Dendritic cell treated with granulocyte-macrophage colony-stimulating factor and Interleukin-4, amounts not matched to agents 40 ng/mL and 50 ng/mL, for 4 days (primary cell): ENCODE results near the gene TNS4.
"Not testable (repeated sequence)": the region's sequence is repeated elsewhere in the genome, so short reads cannot be mapped to it uniquely, and the experiment has no call there.

ENCODE experiments used
- H3K27ac Mint-ChIP-seq: one replicate; pipeline ENCODE4 v1.8.0; 2022; ENCODE audit warnings: mild to moderate bottlenecking, mixed read lengths
- H3K27me3 Mint-ChIP-seq: one replicate; pipeline ENCODE4 v1.8.0; 2022; ENCODE audit warnings: mild to moderate bottlenecking, mixed read lengths
- H3K36me3 Mint-ChIP-seq: one replicate; pipeline ENCODE4 v1.8.0; 2022; ENCODE audit warnings: low read depth, mixed read lengths
- H3K4me1 Mint-ChIP-seq: one replicate; pipeline ENCODE4 v1.8.0; 2022; ENCODE audit warnings: low read depth, mixed read lengths
- H3K4me3 Mint-ChIP-seq: one replicate; pipeline ENCODE4 v1.8.0; 2022; ENCODE audit warnings: mild to moderate bottlenecking, moderate library complexity, mixed read lengths
- H3K9me3 Mint-ChIP-seq: one replicate; pipeline ENCODE4 v1.8.0; 2022; ENCODE audit warnings: mixed read lengths
- intact Hi-C: fragments of 100-400 bp; cut with micrococcal nuclease; formaldehyde crosslinking; loops from one replicate; pipeline ENCODE4 v1.15.0; 2022

TNS4 gene, protein sequence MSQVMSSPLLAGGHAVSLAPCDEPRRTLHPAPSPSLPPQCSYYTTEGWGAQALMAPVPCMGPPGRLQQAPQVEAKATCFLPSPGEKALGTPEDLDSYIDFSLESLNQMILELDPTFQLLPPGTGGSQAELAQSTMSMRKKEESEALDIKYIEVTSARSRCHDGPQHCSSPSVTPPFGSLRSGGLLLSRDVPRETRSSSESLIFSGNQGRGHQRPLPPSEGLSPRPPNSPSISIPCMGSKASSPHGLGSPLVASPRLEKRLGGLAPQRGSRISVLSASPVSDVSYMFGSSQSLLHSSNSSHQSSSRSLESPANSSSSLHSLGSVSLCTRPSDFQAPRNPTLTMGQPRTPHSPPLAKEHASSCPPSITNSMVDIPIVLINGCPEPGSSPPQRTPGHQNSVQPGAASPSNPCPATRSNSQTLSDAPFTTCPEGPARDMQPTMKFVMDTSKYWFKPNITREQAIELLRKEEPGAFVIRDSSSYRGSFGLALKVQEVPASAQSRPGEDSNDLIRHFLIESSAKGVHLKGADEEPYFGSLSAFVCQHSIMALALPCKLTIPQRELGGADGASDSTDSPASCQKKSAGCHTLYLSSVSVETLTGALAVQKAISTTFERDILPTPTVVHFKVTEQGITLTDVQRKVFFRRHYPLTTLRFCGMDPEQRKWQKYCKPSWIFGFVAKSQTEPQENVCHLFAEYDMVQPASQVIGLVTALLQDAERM

DNA sequence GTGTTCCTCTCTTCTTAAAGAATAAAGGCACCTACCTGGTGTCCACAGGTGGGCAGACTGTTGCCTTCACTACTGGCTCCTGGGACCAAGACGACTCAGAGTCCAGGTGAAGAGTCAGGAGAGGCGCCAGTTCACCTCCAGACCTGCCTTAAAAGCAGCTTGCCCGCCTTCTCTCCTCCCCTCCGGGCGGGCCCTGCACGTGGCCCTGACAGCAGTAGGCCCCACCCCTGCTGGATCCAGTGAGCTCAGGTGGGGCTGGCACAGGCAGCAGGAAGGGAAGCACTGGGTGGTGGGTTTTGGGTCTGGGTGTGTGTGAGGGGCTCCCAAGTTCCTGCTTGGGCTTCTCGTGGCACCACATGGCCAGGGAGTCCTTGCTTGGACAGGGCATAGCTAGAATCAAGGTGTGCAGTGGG lies at the start of gene TNS4:
Gene TNS4, minus strand, starts transcription at position 125 of the 413 bp plus-strand sequence. CDS start 5,198 bp downstream, outside the sequence.
- Mint-ChIP-seq H3K36me3 (no peaks in the 10 kb centered on the region), H3K4me3 (no peak within 1 kb of the TSS), H3K4me1 (peaks cover 6% of the 10 kb centered on the region), H3K9me3 (no peaks in the 10 kb centered on the region), H3K27ac (no peak within 1 kb of the TSS), H3K27me3 (peaks cover 59% of the 10 kb centered on the region)
- intact Hi-C loops, result no loop called here

DNA sequence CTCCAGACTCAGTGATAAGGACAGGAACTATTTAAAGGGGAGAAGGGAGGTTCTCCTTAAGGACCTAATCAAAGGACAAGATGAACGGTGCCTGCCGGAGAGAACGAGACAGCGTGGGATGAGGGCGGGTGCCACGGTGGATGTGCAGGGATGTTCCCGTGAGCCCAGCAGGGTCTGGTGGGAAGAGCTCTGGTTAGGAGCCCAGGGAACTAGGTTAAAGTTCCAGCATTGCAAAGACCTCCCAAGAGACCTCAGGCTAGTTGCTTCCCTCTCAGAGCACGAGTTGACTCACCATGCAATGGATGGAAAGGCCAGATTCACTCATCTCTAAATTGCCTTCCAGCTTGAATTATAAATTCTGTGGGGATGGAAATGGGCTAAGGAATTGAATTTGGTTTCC lies 49.2 kb upstream of the TNS4 start:
- intact Hi-C loops, result no loop called here
- Mint-ChIP-seq H3K4me3 (no peak overlapping the region), H3K36me3 (no peaks in the 10 kb centered on the region), H3K27ac (no peak overlapping the region), H3K27me3 (peaks cover 3% of the 10 kb centered on the region), H3K4me1 (peaks cover 15% of the 10 kb centered on the region), H3K9me3 (no peaks in the 10 kb centered on the region)

DNA sequence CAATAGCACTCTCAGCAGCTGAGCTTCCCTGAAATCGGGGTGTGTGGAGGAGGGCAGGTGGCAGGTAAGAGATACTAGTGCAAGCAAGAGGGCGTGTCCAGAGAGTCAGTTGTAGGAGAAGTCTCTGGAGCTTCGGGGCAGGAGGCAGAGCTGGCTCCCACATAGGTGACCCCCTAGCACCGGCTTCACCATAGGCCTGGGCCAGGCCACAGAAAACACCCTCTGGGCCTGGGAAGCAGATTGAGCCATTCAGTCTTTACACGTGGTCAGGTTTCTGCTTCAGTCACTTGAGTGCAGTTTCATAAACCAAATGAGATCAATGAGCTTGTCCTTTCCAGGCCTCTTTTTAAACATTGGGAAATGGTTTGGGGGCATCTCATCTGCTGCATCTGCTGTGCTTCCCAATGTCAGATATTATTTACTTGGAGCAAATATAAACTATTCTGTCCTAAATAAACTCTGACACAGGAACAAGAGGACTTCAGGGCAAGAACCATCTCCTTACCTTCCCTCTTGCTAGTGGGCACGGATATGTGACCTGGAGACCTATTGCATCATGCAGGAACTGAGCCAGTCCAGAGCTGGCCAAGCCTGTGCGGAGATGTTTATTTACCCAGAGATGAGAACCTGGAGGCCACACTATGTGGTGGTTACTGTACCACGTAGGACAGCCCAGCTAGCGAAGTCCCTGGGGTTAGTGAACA lies 47.7 kb upstream of the TNS4 start:
- intact Hi-C loops, result no loop called here
- Mint-ChIP-seq H3K36me3 (no peaks in the 10 kb centered on the region), H3K9me3 (no peaks in the 10 kb centered on the region), H3K4me1 (peaks cover 10% of the 10 kb centered on the region), H3K27me3 (no peaks in the 10 kb centered on the region), H3K4me3 (no peak overlapping the region), H3K27ac (no peak overlapping the region)

DNA sequence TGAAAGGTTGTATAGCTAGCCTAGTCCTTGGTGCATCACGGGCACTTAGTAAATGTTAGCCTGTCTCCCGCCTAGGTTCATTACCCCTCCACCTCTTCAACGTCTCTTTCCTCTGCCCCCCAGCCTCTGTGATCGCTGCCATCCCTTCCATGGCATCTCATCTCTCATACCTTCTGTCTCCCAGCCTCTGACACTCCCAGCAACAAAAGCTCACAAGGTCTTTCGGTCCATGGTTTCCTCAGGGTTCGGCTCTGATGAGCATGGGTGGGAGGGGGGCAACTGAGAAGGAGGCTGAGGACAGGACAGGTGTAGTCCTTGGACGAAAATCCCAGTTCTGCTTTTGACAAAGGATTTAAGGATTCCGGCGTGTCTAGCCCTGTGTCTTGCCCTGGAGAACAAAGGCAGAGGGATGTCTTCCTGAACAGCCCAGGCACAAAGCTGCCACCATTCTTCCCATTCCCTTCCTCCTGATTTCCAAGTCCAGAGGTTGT lies 47.1 kb upstream of the TNS4 start:
- intact Hi-C loops, result no loop called here
- Mint-ChIP-seq H3K27me3 (no peaks in the 10 kb centered on the region), H3K9me3 (no peaks in the 10 kb centered on the region), H3K4me1 (peaks cover 4% of the 10 kb centered on the region), H3K4me3 (no peak overlapping the region), H3K27ac (no peak overlapping the region), H3K36me3 (no peaks in the 10 kb centered on the region)

DNA sequence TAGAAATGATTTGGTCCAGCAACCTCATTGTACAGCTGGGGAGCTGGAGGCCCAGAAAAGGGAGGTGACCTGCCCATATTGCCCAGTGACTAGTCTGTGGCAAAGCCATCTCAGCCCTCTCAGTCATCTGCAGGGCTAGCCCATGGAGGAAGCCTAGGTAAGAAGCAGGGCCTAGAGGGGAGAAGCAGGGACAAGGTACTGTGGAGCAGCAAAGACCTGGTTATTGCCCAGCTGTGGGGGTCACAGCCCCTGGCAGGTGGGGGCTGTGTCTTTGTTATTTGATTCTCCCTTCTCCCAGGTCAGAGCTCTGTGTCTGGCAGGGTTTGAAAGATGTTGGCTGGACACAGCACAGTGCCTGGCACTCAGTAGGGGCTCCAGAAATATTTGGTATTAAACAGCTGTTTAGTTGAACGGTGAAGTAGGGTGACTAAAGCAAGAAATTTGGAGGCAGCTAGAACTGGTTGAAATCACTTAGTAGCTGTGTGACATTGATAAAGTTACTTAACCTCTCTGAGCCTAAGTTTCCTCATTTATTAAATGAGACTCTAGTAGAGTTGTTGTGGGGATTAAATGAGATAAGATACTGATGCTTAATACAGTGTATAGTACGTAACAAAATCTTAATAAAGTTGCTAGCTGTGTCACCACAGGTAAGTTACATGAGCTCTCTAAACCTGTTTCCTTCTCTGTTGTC lies 46.5 kb upstream of the TNS4 start:
- intact Hi-C loops, result no loop called here
- H3K4me1 Mint-ChIP-seq, result no peaks in the 10 kb centered on the region
- H3K27ac Mint-ChIP-seq, result no peak overlapping the region
- no peaks in the 10 kb centered on the region for H3K9me3 Mint-ChIP-seq
- H3K4me3 Mint-ChIP-seq, result no peak overlapping the region
- H3K36me3 Mint-ChIP-seq, result no peaks in the 10 kb centered on the region
- no peaks in the 10 kb centered on the region for H3K27me3 Mint-ChIP-seq

DNA sequence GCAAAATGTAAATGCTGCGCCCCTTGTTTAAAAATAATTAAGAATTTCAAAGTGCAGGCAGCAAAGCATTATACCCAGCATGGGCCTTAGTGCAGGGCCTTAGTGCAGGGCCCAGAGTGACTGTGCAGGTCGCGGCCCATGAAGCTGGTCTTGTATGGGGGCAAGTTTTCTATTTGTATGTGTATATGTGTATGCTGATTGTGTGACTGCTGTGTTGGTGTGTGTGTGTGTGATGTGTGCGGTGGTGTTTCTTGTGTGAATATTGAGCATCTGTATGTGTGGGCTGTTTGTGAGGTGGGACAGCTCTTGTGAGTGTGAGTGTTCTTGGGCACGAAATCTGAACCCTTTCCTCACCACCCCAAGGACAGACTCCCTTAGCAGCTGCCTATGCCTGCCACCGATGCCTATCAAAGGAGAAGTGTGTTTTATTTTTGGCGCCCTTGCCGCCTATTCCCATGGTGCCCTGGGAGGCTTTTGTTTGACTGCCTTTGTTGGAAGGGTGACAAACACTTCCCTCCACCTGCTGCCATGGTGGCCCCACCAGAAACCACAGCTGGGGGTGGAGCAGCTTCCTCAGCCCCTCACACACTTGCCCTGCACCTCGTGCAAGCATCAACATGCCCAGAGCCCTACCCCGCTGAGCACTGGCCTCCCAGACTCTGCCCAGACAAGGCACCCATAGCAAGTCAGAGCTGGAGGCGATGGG lies 45.8 kb upstream of the TNS4 start:
- Mint-ChIP-seq H3K27ac (no peak overlapping the region), H3K4me1 (peaks cover 5% of the 10 kb centered on the region), H3K36me3 (no peaks in the 10 kb centered on the region), H3K4me3 (no peak overlapping the region), H3K27me3 (peaks cover under 1% of the 10 kb centered on the region), H3K9me3 (no peaks in the 10 kb centered on the region)
- intact Hi-C loops, result no loop called here

DNA sequence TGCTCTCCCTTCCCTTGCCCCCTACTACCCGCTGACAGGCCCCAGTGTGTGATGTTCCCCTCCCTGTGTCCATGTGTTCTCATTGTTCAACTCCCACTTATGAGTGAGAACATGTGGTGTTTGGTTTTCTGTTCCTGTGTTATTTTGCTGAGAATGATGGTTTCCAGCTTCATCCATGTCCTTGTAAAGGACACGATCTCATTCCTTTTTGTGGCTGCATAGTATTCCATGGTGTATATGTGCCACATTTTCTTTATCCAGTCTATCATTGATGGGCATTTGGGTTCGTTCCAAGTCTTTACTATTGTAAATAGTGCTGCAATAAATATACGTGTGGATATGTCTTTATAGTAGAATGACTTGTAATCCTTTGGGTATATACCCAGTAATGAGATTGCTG lies 45.1 kb upstream of the TNS4 start:
- H3K36me3 Mint-ChIP-seq, H3K9me3 Mint-ChIP-seq, H3K27ac Mint-ChIP-seq, H3K27me3 Mint-ChIP-seq, intact Hi-C loops, H3K4me1 Mint-ChIP-seq, H3K4me3 Mint-ChIP-seq: not testable (repeated sequence)

DNA sequence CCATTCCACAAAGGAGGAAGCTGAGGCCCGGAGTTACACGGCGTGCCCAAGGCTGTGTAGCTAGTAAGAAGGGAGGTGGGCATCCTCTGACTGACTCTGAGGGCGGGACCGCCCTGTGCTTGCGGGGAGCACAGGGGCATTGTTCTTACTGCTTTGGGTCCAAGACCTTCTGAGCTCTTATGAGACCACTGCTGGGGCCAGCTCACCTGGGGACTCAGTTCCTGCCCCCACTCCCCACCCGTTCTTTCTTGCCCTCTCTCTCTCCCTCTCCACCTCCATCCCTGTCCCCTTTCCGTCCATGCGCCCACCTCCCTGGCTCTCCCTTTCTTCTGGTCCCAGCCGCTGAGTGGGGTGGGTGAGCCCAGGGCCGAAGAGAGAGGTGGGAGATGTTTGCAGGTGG lies 44.2 kb upstream of the TNS4 start:
- Mint-ChIP-seq H3K9me3 (no peaks in the 10 kb centered on the region), H3K27ac (no peak overlapping the region), H3K36me3 (no peaks in the 10 kb centered on the region), H3K27me3 (peaks cover 1% of the 10 kb centered on the region), H3K4me1 (peaks cover 6% of the 10 kb centered on the region), H3K4me3 (no peak overlapping the region)
- intact Hi-C loops, result no loop called here

DNA sequence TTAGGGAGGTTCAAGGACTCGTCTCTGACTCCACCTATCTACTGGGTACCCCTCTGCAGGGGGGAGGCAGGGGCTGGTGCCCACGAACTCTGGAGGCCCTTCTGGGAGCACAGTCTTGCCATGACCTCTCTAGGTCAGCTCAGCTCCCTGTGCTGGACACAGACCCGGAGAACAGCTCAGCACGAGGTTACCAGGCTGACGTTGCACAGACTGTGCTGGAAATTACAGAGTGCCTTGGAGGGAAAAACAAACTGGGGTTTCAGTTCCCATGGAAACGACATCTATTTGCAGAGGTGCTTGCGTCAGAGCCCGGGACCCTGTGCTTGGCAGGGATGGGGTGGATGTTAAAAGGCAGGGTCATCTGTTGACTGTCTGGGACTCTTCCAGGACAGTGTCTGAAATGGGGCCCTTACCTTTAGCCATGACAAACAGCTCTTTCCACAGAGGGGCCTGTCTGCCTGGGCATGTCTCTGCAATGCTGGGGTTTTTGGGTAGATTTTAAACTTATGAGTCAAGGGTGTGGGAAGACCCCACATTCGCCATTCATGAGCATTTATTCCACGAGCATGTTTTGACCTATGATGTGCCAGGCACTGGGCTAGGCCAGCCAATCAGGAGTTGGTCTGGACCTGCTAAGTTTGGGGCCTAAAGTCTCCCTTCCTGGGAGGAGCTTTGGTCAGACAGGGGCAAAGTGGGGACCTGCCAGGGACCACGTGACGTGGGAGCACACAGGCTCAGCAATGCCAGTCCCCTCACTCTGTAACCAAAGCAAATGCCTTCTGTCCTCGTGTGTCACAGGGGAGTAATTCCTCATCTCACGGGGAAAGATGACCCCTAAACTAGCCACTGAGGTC lies 41.4 kb upstream of the TNS4 start:
- H3K4me1 Mint-ChIP-seq, result peaks cover 6% of the 10 kb centered on the region
- H3K9me3 Mint-ChIP-seq, result no peaks in the 10 kb centered on the region
- intact Hi-C loops, result no loop called here
- H3K27me3 Mint-ChIP-seq, result peaks cover 3% of the 10 kb centered on the region
- no peaks in the 10 kb centered on the region for H3K36me3 Mint-ChIP-seq
- no peak overlapping the region for H3K4me3 Mint-ChIP-seq
- no peak overlapping the region for H3K27ac Mint-ChIP-seq

DNA sequence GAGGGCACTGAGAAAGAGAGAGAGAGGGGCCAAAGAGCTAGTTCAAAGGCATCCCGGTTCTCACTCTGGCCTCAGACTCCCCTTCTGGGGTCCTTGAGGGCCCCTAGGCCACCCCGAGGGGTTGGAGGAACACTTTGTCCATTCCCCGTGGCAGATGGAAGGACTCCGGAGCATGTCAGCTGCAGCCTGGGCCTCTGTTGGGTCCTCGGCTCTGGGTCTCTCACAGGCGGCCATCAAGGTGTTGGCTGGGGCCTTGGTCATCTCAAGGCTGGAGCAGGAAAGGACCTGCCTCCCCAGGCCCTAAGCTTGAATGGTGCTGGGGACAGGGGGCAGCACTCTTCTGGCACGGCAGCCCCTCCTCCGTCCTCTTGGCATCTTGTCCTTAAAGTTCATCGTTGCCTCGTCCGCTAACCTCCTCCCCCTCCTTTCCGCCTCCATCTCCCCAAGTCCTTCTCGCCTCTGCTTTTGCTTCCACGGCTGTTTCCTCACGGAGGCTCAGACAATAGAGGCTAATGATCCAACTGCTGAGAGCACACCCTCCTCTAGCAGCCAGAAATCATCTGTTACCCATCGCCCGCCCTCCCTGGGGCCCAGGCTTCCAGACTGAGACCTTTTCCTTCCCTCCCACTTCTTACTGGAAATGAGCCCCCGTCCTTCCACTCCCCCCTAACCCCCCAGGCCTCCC lies 40.6 kb upstream of the TNS4 start:
- Mint-ChIP-seq H3K9me3 (no peaks in the 10 kb centered on the region), H3K4me3 (no peak overlapping the region), H3K36me3 (no peaks in the 10 kb centered on the region), H3K27me3 (peaks cover 5% of the 10 kb centered on the region), H3K4me1 (peaks cover 6% of the 10 kb centered on the region), H3K27ac (no peak overlapping the region)
- intact Hi-C loops, result no loop called here

DNA sequence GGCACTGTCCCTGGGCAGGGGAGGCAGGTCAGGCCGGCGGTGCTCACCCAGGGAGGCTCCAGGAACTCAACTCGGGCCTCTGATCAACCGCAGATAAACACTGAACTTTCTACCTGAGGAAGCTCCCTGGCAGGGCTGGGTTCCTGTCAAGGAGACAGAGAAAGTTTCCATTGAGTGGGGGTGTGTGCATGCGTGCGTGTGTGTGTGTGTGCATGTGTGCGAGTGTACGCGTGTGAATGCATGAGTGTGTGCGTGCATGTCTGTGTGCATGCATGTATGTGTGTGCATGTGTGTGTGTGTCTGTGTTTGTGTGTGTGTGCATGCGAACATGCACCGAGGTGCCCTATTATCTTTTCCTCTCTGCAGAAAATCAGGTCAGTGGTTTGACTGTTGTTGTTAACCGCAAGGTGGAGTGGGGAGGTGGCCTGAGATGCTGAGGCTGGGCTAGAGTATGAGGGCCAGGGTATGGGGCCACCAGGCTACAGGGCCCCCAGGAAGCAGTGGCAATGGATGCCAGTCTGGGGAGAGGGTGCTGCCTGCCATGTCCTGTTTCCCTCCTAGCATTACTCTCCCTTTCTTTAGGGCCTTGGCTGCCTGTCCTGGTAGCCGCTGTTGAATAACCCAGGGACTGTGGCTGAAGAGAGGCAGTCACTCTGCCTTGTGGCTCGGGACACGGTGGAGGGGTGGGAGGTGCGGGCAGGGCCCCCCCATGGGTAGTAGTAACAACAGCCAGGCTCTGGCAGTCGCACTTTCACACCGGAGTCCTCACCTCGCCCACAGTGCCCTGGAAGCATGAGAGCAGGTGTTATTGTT lies 39.8 kb upstream of the TNS4 start:
- Mint-ChIP-seq H3K4me1 (peaks cover 8% of the 10 kb centered on the region), H3K27me3 (peaks cover 9% of the 10 kb centered on the region), H3K27ac (no peak overlapping the region), H3K36me3 (no peaks in the 10 kb centered on the region), H3K4me3 (no peak overlapping the region), H3K9me3 (no peaks in the 10 kb centered on the region)
- intact Hi-C loops, result no loop called here
